SK-N-SH (cell line): ENCODE results near the gene VAV1.

Experiments
- EP300 ChIP-seq, 2 experiments: IDR thresholded peaks; 2 replicates each; pipeline versions ENCODE4 v1.4.0 to v1.6.1; 2012; ENCODE audit warnings: borderline replicate concordance in 1 of 2, low read depth in 1 of 2, low read length in 1 of 2
- EZH2phosphoT487 ChIP-seq: fragments of 200-600 bp; sonication (generic); IDR thresholded peaks from 2 replicates; pipeline ENCODE4 v1.6.1; 2017; ENCODE audit warnings: low read depth, mixed run types, mild to moderate bottlenecking, antibody characterized with exemption, moderate library complexity, borderline replicate concordance
- GABPA ChIP-seq: IDR thresholded peaks from 2 replicates; pipeline ENCODE4 v1.4.0; 2012; ENCODE audit warnings: low read depth, mild to moderate bottlenecking
- MEF2A ChIP-seq: IDR thresholded peaks from 2 replicates; pipeline ENCODE4 v1.4.0; 2012; ENCODE audit warnings: low read depth, borderline replicate concordance
- POLR2AphosphoS5 ChIP-seq: IDR thresholded peaks from 2 replicates; pipeline ENCODE4 v1.6.1; 2012; ENCODE audit warnings: low read depth, low read length
- TCF12 ChIP-seq: IDR thresholded peaks from 2 replicates; pipeline ENCODE4 v1.4.0; 2012
- TF ChIP-seq, protein P1 (sequence below): IDR thresholded peaks from 2 replicates; pipeline ENCODE4 v1.6.1; 2012; ENCODE audit warnings: mild to moderate bottlenecking, low read depth, low read length, moderate library complexity
- TF ChIP-seq, protein P2 (sequence below): fragments of 200-600 bp; sonication (generic); IDR thresholded peaks from 2 replicates; pipeline ENCODE4 v1.6.1; 2017; ENCODE audit warnings: antibody characterized with exemption, mild to moderate bottlenecking, moderate library complexity
- TF ChIP-seq, protein P3 (sequence below): IDR thresholded peaks from 2 replicates; pipeline ENCODE4; 2012
- TF ChIP-seq, protein P4 (sequence below): IDR thresholded peaks from 2 replicates; pipeline ENCODE4 v1.4.0; 2012; ENCODE audit warnings: low read depth, borderline replicate concordance
- TF ChIP-seq, protein P5 (sequence below): fragments of 150-350 bp; IDR thresholded peaks from 2 replicates; pipeline ENCODE4 v1.6.1; 2017; ENCODE audit warnings: antibody characterized with exemption, low read length, low read depth, borderline replicate concordance
- TF ChIP-seq, protein P6 (sequence below): IDR thresholded peaks from 2 replicates; pipeline ENCODE4 v1.4.0; 2012; ENCODE audit warnings: low read depth

DNA sequence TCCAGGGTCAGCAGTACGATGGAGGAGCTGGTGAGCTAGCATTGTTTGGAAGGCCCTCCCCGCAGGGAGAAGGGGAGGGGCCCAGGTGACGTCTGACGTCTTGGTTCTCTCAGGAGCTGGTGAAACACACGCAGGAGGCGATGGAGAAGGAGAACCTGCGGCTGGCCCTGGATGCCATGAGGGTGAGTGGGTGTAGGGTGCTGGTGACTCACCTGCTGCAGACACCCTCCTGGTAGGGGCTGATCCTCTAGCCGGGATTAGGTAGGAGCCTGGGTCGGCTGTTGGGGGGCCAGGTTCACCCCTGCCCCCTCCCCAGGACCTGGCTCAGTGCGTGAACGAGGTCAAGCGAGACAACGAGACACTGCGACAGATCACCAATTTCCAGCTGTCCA, 55.8 kb downstream of the VAV1 start:
- TF ChIP-seq, protein P1, sequence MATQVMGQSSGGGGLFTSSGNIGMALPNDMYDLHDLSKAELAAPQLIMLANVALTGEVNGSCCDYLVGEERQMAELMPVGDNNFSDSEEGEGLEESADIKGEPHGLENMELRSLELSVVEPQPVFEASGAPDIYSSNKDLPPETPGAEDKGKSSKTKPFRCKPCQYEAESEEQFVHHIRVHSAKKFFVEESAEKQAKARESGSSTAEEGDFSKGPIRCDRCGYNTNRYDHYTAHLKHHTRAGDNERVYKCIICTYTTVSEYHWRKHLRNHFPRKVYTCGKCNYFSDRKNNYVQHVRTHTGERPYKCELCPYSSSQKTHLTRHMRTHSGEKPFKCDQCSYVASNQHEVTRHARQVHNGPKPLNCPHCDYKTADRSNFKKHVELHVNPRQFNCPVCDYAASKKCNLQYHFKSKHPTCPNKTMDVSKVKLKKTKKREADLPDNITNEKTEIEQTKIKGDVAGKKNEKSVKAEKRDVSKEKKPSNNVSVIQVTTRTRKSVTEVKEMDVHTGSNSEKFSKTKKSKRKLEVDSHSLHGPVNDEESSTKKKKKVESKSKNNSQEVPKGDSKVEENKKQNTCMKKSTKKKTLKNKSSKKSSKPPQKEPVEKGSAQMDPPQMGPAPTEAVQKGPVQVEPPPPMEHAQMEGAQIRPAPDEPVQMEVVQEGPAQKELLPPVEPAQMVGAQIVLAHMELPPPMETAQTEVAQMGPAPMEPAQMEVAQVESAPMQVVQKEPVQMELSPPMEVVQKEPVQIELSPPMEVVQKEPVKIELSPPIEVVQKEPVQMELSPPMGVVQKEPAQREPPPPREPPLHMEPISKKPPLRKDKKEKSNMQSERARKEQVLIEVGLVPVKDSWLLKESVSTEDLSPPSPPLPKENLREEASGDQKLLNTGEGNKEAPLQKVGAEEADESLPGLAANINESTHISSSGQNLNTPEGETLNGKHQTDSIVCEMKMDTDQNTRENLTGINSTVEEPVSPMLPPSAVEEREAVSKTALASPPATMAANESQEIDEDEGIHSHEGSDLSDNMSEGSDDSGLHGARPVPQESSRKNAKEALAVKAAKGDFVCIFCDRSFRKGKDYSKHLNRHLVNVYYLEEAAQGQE: no peak
- no peak for TF ChIP-seq GABPA
- TF ChIP-seq EZH2phosphoT487: no peak
- TF ChIP-seq TCF12: no peak
- TF ChIP-seq MEF2A: no peak
- TF ChIP-seq, protein P2, sequence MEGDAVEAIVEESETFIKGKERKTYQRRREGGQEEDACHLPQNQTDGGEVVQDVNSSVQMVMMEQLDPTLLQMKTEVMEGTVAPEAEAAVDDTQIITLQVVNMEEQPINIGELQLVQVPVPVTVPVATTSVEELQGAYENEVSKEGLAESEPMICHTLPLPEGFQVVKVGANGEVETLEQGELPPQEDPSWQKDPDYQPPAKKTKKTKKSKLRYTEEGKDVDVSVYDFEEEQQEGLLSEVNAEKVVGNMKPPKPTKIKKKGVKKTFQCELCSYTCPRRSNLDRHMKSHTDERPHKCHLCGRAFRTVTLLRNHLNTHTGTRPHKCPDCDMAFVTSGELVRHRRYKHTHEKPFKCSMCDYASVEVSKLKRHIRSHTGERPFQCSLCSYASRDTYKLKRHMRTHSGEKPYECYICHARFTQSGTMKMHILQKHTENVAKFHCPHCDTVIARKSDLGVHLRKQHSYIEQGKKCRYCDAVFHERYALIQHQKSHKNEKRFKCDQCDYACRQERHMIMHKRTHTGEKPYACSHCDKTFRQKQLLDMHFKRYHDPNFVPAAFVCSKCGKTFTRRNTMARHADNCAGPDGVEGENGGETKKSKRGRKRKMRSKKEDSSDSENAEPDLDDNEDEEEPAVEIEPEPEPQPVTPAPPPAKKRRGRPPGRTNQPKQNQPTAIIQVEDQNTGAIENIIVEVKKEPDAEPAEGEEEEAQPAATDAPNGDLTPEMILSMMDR: no peak
- TF ChIP-seq, protein P3, sequence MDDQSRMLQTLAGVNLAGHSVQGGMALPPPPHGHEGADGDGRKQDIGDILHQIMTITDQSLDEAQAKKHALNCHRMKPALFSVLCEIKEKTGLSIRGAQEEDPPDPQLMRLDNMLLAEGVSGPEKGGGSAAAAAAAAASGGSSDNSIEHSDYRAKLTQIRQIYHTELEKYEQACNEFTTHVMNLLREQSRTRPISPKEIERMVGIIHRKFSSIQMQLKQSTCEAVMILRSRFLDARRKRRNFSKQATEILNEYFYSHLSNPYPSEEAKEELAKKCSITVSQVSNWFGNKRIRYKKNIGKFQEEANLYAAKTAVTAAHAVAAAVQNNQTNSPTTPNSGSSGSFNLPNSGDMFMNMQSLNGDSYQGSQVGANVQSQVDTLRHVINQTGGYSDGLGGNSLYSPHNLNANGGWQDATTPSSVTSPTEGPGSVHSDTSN: no peak
- TF ChIP-seq POLR2AphosphoS5: no peak
- TF ChIP-seq, protein P4, sequence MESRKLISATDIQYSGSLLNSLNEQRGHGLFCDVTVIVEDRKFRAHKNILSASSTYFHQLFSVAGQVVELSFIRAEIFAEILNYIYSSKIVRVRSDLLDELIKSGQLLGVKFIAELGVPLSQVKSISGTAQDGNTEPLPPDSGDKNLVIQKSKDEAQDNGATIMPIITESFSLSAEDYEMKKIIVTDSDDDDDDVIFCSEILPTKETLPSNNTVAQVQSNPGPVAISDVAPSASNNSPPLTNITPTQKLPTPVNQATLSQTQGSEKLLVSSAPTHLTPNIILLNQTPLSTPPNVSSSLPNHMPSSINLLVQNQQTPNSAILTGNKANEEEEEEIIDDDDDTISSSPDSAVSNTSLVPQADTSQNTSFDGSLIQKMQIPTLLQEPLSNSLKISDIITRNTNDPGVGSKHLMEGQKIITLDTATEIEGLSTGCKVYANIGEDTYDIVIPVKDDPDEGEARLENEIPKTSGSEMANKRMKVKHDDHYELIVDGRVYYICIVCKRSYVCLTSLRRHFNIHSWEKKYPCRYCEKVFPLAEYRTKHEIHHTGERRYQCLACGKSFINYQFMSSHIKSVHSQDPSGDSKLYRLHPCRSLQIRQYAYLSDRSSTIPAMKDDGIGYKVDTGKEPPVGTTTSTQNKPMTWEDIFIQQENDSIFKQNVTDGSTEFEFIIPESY: no peak
- TF ChIP-seq EP300 (IDR thresholded peaks at IDR 0.05; ENCODE audit: borderline replicate concordance in 1 of 2, low read depth in 1 of 2, low read length in 1 of 2): no peak
- TF ChIP-seq, protein P5, sequence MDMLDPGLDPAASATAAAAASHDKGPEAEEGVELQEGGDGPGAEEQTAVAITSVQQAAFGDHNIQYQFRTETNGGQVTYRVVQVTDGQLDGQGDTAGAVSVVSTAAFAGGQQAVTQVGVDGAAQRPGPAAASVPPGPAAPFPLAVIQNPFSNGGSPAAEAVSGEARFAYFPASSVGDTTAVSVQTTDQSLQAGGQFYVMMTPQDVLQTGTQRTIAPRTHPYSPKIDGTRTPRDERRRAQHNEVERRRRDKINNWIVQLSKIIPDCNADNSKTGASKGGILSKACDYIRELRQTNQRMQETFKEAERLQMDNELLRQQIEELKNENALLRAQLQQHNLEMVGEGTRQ: no peak
- TF ChIP-seq, protein P6, sequence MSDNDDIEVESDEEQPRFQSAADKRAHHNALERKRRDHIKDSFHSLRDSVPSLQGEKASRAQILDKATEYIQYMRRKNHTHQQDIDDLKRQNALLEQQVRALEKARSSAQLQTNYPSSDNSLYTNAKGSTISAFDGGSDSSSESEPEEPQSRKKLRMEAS: no peak
